CD4-positive, alpha-beta T cell treated with Interleukin-15 for 1 hour (primary cell): Measurements from ENCODE around the gene FBL.
"Not testable (repeated sequence)": the region's sequence is repeated elsewhere in the genome, so short reads cannot be mapped to it uniquely, and the experiment has no call there.

Experiments
- DNase-seq: peaks from one replicate; pipeline ENCODE4 v3.0.0-alpha.2; 2020

Gene FBL

GRCh38 chr19:39820696-39821095, 25.5 kb downstream of the FBL start:
- no peak for DNase-seq

GRCh38 chr19:39819786-39820185, 26.4 kb downstream of the FBL start:
- DNase-seq = no peak

DNA sequence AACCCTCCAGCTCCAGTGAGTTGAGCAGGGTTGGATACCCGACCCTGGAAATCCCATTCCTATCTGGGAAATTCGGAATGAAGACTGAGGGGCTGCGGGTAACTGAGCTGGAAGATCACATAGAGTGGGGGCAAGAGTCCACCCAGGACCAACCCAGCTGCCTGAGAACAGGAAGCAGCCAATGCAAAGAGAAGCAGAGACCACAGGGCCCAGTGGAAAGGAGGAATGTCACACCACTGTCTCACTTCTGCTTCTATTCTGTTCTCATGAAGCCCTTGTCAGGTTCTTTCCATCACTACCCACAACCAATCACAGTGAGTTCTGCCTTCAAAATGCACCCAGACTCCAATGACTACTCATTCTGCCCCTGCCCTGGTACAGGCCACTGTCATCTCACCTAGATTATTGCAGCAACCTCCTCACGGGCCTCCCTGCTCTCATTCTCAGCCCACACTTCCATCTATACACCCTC, 27.5 kb downstream of the FBL start:
- no peak for DNase-seq

DNA sequence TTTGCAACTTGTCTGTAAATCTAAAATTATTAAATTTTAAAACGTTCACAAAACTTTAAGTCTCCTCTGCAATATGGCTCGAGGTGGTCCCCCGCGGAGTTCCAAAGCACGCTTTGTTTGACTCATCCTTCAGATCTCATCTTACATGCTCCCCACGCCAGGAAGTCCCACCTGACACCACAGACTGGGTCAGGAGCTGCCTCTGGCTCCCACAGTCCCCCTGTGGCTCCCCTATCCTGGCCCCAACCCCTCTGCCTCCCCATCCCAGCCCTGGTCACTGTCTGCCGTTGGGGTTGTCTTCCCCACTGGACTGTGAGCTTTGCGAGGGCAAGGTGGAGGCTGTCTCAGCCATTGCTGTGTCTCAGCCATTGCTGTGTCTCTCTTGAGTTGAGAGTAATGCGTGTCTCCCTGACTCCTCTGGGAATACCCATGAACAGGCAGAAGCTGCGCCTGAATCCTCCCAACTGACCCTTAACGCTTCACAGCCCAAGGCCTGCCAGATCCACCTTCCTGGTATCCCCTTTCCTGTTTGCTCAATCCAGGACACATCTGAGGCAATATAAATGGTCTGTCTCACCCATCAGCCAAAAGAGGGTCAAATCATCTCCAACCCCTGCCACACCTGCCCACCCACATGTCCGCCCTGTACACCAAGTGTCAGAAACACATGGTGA, 28.2 kb downstream of the FBL start:
- DNase-seq = no peak

- DNase-seq = no peak
Measured at GRCh38 chr19:39816287-39817048, 29.7 kb downstream of the FBL start.

DNA sequence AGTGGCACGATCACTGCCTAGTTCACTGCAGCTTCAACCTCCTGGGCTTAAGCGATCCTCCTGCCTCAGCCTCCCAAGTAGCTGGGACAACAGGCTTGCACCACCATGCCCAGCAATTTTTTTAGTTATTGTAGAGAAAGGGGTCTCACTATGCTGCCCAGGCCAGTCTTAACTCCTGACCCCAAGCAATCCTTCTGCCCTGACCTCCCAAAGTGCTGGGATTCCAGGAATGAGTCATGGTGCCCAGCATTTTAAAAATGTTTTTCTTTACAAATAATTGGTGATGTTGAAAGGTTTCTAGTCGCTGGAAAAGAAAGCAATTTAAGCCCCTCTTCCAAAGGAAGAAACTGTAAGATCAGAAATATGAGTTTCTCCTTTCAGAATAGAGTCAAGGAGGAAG, 31.6 kb downstream of the FBL start:
- no peak for DNase-seq

GRCh38 chr19:39814111-39814510, 32.1 kb downstream of the FBL start:
- DNase-seq = not testable (repeated sequence)

- no peak for DNase-seq
Measured at GRCh38 chr19:39813264-39813993, 32.8 kb downstream of the FBL start.

GRCh38 chr19:39811064-39811463, 35.1 kb downstream of the FBL start:
- DNase-seq = no peak

DNA sequence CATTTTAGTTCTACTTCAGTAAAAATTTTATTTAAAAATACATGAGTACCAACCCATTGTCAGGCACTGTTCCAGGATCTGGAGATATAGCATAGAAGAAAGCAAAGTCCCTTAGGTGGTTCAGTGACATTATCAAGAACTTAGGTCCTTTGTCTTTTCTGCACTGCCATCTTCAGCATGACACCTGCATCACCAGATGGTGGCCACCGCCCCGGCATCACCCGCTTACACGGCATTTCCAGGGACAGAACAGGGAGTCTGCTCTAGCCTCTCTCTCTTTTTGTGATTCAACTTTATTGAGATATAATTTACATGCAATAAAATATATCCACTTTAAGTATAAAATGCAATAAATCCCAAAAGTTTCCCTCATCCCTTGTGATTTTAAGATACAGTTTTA, 35.8 kb downstream of the FBL start:
- DNase-seq = no peak

DNA sequence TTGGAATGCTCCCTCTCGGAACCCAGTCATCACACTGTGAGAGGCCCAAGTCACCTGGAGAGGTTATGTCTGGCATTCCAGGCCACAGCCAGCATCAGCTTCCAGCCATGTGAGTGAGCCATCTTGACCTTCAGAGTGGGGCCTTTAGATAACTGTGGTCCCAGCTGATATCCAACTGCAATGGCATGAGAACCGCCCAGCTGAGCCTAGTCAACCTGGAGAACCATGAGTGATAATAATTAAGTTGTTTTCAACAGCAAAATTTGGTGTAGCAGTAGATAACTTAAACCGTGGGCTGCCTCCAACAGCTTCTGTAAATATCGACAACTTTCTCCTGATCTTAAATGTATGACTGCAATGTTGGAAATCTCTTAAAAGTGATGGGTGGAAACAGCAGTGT, 36.8 kb downstream of the FBL start:
- DNase-seq = no peak

GRCh38 chr19:39808688-39809087, 37.5 kb downstream of the FBL start:
- not testable (repeated sequence) for DNase-seq

- no peak for DNase-seq
Measured at GRCh38 chr19:39807846-39808364, 38.3 kb downstream of the FBL start.

DNA sequence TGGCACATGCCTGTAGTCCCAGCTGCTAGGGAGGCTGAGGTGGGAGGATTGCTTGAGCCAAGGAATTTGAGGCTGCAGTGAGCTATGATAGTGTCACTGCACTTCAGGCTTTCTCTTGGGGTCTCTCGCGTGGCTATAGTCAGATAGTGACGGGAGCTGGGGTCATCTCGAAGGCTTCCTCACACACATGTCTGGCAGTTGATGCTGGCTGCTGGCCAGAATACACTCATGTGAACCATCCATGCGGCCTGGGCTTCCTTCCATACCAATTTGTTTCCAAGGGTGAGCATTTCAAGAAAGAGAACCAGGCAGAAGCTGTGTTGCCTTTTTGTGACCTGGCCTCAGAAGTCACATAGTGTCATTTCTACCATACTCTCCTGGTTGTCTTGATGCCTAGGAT, 41.1 kb downstream of the FBL start:
- DNase-seq = no peak

DNA sequence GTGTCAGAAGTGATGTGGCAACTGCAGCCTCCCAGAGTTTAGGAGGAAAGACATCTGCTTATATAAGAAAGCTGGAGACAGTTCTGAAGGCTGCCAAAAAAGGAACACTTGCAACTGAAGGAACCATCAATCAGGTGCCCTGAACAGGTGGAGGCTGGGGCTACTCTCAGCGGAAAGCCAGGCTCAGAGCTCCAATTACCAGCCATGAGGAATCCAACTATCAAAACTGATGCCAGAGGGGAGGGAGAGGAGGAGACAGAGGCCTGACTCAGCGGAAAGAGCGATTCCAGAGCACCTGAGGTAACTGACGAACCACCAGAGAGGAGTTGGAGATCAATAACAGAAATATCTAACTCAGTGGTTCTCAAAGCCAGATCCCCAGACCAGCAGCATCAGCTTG, 43.2 kb downstream of the FBL start:
- DNase-seq = no peak

GRCh38 chr19:39797083-39797482, 49.1 kb downstream of the FBL start:
- DNase-seq = no peak

GRCh38 chr19:39796000-39796498, 50.1 kb downstream of the FBL start:
- DNase-seq = no peak

DNA sequence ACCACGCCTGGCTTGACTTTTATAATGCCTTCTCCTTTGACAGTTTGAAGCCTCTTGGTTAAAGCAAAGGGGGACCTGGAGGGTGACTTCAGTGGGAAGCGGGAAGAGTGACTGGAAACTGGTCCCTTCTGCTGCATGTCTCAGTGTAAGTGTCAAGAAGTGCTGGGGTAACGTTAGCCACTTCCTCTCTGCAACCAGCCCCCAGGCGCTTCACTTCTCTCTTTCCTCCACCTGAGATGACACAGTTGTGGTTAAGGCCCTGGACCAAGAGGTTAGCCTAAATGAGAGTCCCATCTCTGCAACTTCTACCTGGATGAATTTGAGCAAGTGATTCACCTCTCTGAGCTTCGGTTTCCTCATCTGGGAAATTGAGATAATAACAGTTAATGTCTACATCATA, 51.2 kb downstream of the FBL start:
- DNase-seq = no peak

DNA sequence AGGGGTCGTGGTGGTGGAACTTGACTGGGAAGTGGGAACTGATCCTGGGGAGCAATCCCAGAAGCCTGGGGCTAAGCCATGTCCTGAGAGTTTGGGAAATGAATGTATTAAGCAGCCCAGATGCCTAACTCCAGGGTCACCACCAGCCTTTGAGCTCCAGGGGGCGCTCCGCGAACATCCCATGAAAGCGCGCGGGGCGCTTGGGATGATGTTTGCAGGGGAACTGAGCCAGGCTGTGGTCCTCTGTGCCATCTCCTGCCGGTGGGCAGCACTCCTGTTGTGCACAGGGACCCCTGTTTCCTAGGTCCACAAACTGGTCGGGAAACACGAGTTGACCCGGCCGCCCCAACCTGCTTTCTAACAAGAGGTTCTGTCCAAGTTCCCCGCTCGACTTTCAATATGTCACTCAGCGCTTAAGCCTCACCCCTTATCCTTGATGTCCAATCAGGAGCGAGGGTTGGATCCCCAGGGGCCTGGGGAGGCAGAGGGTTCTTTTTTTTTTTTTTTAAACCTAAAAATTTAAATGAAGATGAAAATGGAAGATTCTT, 53.1 kb downstream of the FBL start:
- peak; percentile 72 for DNase-seq

GRCh38 chr19:39788244-39788643, 57.9 kb downstream of the FBL start:
- no peak for DNase-seq
